Measurements from ENCODE around the gene FBXL2. TPM values are rescaled to one million over a fixed set of nuclear protein-coding genes. Genes with fewer than 3 reads are reported as not detected.
"Not testable (repeated sequence)": the region's sequence is repeated elsewhere in the genome, so short reads cannot be mapped to it uniquely, and the experiment has no call there.

FBXL2 gene
- total RNA-seq, 1 donor from 2014 or later = 1.5 TPM

- H3K36me3 ChIP-seq = no peaks in the 10 kb centered on the region
- no peak overlapping the region for H3K27ac ChIP-seq (replicated peaks)
- no peak overlapping the region for H3K4me3 ChIP-seq
- H3K9me3 ChIP-seq (replicated peaks) = peaks cover 35% of the 10 kb centered on the region
- no peaks in the 10 kb centered on the region for H3K27me3 ChIP-seq (ENCODE audit: low read depth)
- intact Hi-C loops (cut with micrococcal nuclease) = no loop called here
- no peak for DNase-seq
- H3K4me1 ChIP-seq = no peaks in the 10 kb centered on the region
- TF ChIP-seq CTCF (IDR thresholded peaks at IDR 0.05; ENCODE audit: borderline replicate concordance) = no peak
Measured at GRCh38 chr3:33334364-33334763, 57.1 kb downstream of the FBXL2 start.

- H3K27ac ChIP-seq (replicated peaks); DNase-seq; H3K4me1 ChIP-seq; H3K36me3 ChIP-seq; H3K27me3 ChIP-seq (ENCODE audit: low read depth); H3K4me3 ChIP-seq; intact Hi-C loops (cut with micrococcal nuclease): not testable (repeated sequence)
- peaks cover 26% of the 10 kb centered on the region for H3K9me3 ChIP-seq (replicated peaks)
Measured at GRCh38 chr3:33338936-33339465, 61.8 kb downstream of the FBXL2 start.

- Histone ChIP-seq H3K36me3 (no peaks in the 10 kb centered on the region), H3K4me3 (no peak overlapping the region), H3K27me3 (ENCODE audit: low read depth) (no peaks in the 10 kb centered on the region), H3K9me3 (replicated peaks) (peaks cover 18% of the 10 kb centered on the region), H3K27ac (replicated peaks) (no peak overlapping the region), H3K4me1 (no peaks in the 10 kb centered on the region)
- no peak for DNase-seq
- TF ChIP-seq CTCF (IDR thresholded peaks at IDR 0.05; ENCODE audit: borderline replicate concordance) = no peak
- intact Hi-C loops (cut with micrococcal nuclease) = no loop called here
Measured at GRCh38 chr3:33339758-33340157, 62.5 kb downstream of the FBXL2 start.

DNA sequence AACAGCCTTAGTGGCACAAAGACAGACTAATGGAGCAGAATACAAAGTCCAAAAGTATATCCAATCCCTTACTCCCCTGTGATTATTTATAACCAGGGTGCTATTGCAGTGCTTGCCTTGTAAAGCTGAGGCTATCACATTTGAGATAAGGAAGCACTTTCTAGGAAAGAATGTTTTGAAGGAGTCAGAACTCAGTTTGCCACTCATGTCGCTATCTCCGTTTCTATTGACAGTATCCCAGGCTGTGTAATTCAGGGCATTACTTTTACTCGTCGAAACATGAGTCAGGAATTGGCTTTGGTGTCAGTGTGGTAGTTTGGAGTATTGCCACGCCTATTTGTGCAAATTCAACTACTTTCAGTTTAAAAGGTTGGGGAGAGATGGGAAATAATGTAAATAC is 78.4 kb downstream of the FBXL2 start:
- no peak for TF ChIP-seq CTCF (IDR thresholded peaks at IDR 0.05; ENCODE audit: borderline replicate concordance)
- DNase-seq = no peak
- H3K9me3 ChIP-seq (replicated peaks) = no peaks in the 10 kb centered on the region
- H3K27me3 ChIP-seq (ENCODE audit: low read depth) = no peaks in the 10 kb centered on the region
- H3K4me1 ChIP-seq = peaks cover 17% of the 10 kb centered on the region
- intact Hi-C loops (cut with micrococcal nuclease) = no loop called here
- H3K27ac ChIP-seq (replicated peaks) = no peak overlapping the region
- peak overlapping the region; percentile 18 for H3K4me3 ChIP-seq
- no peaks in the 10 kb centered on the region for H3K36me3 ChIP-seq

DNA sequence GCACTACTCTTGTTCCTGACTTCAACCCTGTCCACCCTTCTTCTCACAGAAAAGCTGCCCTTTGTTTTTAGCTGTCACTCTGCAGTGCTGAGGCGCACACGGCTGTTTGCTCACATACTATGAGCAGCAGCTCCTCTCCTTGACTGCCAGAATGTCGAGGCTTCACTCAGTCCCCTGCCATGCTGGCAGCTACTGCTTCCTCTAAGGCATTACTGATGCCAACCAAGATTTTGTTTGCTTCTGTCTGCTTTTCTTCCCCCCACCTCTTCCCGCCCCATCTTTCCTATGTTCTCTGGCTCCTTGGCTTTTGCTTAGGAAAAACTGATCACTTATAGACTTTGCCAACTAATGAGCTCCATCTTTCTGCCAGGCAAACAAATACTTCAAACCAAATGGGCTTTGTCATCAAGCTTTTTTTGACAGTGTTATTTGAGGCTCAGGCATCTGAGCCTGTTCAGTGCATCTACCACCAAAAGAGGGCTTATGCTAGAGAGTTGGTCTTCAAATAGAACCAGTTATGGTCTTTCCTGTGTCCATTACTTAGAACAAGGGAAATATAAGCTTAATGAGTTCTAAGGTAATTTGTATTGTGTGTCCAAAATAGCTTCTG is 81.0 kb downstream of the FBXL2 start:
- no peak for TF ChIP-seq CTCF (IDR thresholded peaks at IDR 0.05; ENCODE audit: borderline replicate concordance)
- intact Hi-C loops (cut with micrococcal nuclease) = no loop called here
- Histone ChIP-seq H3K27ac (replicated peaks) (no peak overlapping the region), H3K4me3 (no peak overlapping the region), H3K4me1 (peaks cover 17% of the 10 kb centered on the region), H3K9me3 (replicated peaks) (no peaks in the 10 kb centered on the region), H3K27me3 (ENCODE audit: low read depth) (no peaks in the 10 kb centered on the region), H3K36me3 (no peaks in the 10 kb centered on the region)
- no peak for DNase-seq

GRCh38 chr3:33360136-33360825 is 83.0 kb downstream of the FBXL2 start:
- H3K27me3 ChIP-seq (ENCODE audit: low read depth) = no peaks in the 10 kb centered on the region
- no peaks in the 10 kb centered on the region for H3K9me3 ChIP-seq (replicated peaks)
- DNase-seq = no peak
- no peak overlapping the region for H3K27ac ChIP-seq (replicated peaks)
- peaks cover 11% of the 10 kb centered on the region for H3K4me1 ChIP-seq
- H3K36me3 ChIP-seq = no peaks in the 10 kb centered on the region
- intact Hi-C loops (cut with micrococcal nuclease) = no loop called here
- no peak for TF ChIP-seq CTCF (IDR thresholded peaks at IDR 0.05; ENCODE audit: borderline replicate concordance)
- H3K4me3 ChIP-seq = no peak overlapping the region
